GM12874 (cell line): ENCODE results near the gene F8A1.

Source experiments
- TF ChIP-seq, protein P1 (sequence below): IDR thresholded peaks from 2 replicates; pipeline ENCODE4 v1.5.1; 2011; ENCODE audit warnings: low read depth, mild to moderate bottlenecking, control low read depth, low read length, moderate library complexity; ENCODE audit not compliant: insufficient read depth

Gene F8A1

DNA sequence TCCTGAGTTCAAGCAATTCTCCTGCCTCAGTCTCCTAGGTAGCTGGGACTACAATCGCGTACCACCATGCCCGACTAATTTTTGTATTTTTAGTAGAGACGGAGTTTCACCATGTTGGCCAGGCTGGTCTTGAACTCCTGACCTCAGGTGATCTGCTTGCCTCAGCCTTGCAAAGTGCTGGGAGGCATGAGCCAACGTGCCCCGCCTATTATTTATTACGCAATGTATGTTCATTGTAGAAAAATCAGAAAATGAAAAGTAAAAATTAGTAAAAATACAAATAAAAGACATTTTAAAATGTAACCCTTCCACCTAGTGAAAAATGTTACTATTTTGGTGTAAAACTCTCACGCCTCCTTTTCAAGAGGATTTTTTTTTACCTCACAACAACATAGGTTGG, 14.2 kb downstream of the F8A1 start:
- TF ChIP-seq, protein P1, sequence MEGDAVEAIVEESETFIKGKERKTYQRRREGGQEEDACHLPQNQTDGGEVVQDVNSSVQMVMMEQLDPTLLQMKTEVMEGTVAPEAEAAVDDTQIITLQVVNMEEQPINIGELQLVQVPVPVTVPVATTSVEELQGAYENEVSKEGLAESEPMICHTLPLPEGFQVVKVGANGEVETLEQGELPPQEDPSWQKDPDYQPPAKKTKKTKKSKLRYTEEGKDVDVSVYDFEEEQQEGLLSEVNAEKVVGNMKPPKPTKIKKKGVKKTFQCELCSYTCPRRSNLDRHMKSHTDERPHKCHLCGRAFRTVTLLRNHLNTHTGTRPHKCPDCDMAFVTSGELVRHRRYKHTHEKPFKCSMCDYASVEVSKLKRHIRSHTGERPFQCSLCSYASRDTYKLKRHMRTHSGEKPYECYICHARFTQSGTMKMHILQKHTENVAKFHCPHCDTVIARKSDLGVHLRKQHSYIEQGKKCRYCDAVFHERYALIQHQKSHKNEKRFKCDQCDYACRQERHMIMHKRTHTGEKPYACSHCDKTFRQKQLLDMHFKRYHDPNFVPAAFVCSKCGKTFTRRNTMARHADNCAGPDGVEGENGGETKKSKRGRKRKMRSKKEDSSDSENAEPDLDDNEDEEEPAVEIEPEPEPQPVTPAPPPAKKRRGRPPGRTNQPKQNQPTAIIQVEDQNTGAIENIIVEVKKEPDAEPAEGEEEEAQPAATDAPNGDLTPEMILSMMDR: no peak

DNA sequence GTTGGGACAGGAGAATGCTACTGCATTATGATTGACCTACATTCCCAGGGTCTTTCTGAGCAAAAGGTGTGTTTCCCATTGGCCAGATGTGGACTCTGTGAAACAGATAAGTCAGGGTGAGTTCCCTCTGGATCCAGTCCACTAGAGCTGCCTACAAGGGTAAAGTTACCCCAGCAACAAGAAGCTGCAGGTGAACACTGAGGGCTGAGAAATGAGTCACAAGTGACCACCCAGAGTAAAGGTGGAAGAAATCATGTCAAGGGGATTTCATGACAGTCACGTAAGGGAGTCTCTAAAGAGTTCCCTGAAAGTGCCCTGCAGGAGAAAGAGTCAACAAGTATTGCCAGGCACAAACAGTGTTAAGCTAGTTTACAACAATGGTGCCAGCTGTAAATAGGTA, 16.3 kb downstream of the F8A1 start:
- TF ChIP-seq, protein P1: no peak

DNA sequence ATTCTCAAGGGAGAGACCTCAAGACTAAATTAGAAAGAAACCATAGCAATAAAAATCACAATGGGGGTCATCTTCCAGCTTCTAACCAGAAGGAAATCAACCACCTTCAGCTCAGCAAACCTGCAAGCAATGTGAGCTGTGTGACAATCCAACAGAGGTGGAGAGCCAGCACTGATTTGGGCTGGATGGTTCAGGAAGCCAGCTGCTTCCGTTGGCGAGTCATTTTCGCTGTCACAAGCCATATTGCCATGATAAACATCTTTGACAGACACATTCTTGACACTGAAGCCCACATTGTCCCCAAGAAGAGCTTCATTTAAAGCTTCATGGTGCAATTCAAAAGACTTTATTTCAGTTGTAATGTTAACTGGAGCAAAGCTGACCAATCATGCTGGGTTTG, 22.7 kb downstream of the F8A1 start:
- TF ChIP-seq, protein P1: no peak

DNA sequence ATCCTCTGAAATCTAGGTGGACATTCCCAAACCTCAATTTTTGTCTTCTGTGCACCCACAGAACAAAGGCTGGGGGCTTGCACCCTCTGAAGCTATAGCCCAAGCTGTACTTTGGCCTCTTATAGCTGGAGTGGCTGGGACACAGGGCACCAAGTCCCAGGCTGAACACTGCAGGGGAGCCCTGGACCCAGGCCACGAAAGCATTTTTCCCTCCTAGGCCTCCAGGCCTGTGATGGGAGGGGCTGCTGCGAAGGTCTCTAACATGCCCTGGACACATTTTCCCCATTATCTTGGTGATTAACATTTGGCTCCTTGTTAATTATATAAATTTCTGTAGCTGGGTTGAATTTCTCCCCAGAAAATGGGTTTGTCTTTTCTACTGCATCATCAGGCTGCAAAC, 27.9 kb downstream of the F8A1 start:
- TF ChIP-seq, protein P1: no peak

DNA sequence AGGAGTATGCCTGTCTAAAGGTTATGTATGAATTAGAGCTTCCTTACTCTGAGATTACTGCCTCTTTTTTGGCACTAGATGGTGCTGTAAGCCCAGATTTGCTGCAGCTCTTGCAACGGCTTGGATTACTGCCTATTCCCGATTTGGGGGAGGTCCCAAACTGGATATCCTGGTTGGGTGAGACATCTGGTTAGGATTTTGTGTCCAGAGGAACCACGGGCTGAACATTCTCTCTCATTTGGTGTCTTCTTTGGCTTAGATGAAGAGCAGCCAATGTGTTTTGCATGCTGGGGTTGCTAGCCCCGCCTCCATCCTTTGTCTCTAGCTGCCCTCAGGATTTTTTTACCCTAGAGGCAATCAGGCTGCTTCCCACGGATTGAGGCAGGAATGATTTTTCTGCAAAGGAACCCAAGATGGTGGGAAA, 31.9 kb downstream of the F8A1 start:
- TF ChIP-seq, protein P1: peak; percentile 41
